Endothelial cell of umbilical vein (primary cell): ENCODE results near the gene ST6GALNAC2. TPM values are rescaled to one million over a fixed set of nuclear protein-coding genes. Genes with fewer than 3 reads are reported as not detected.

ENCODE experiments used
- BruUV-seq: library from RNA; stranded (reverse); fragments of 400-500 nt; replicated peaks from 2 replicates; lab custom pipeline; 2021; lab: Mats Ljungman, UMichigan
- CTCF ChIA-PET: fragments of 300-600, 350-600 bp; sonication (Branson Sonifier 250); formaldehyde crosslinking; loops from one replicate; lab custom pipeline; 2021; ENCODE audit warnings: antibody characterized with exemption, inconsistent platforms; lab: Charles Lee
- POLR2A ChIA-PET: fragments of 300-600, 350-600 bp; sonication (Branson Sonifier 250); formaldehyde crosslinking; loops from one replicate; lab custom pipeline; 2021; ENCODE audit warnings: antibody characterized with exemption, inconsistent platforms; lab: Charles Lee
- DNase-seq: peaks from one replicate; pipeline ENCODE4 v3.0.0-alpha.2; 2011; ENCODE audit warnings: low read depth, low spot score
- FAIRE-seq: peaks from 2 replicates; lab custom pipeline; 2011; peaks lifted over from hg19 to GRCh38; lab: Jason Lieb, UNC
- H2AFZ ChIP-seq: 2 replicates; pipeline ENCODE4 v1.6.0; 2012; ENCODE audit warnings: low read depth, low read length, control low read depth, inconsistent platforms
- H3K27ac ChIP-seq: 2 replicates; pipeline ENCODE4 v1.5.1; 2011; ENCODE audit warnings: low read depth, mild to moderate bottlenecking, control low read depth, low read length, moderate library complexity; ENCODE audit not compliant: insufficient read depth
- H3K27me3 ChIP-seq, 2 experiments: 2 replicates each; pipeline versions ENCODE4 v1.6.0 to v1.6.1; 2011; ENCODE audit warnings: low read length in 2 of 2, mixed read lengths in 1 of 2; ENCODE audit not compliant: control insufficient read depth in 2 of 2, insufficient read depth in 2 of 2
- H3K36me3 ChIP-seq, 2 experiments: 2 replicates in 1 of 2; 3 replicates in 1 of 2; pipeline ENCODE4 v1.5.1; 2011; ENCODE audit warnings: low read length in 2 of 2, mild to moderate bottlenecking in 1 of 2, moderate library complexity in 1 of 2; ENCODE audit not compliant: control insufficient read depth in 2 of 2, insufficient read depth in 2 of 2; ENCODE audit errors: extremely low read depth in 1 of 2
- H3K4me1 ChIP-seq: 3 replicates; pipeline ENCODE4 v1.5.1; 2011; ENCODE audit warnings: mild to moderate bottlenecking, low read length; ENCODE audit not compliant: control insufficient read depth, insufficient read depth; ENCODE audit errors: extremely low read depth
- H3K4me2 ChIP-seq: 2 replicates; pipeline ENCODE4 v1.6.1; 2011; ENCODE audit warnings: low read length, control low read depth, mixed read lengths; ENCODE audit not compliant: insufficient read depth
- H3K4me3 ChIP-seq, 3 experiments: fragments of 200-600 bp in 1 of 3; sonication (generic), shearing (Covaris generic) in 1 of 3; replicated peaks in 1 of 3; 2 replicates each; pipeline ENCODE4 v1.5.1; 2011 to 2016; ENCODE audit warnings: control low read depth in 3 of 3, low read length in 3 of 3, mild to moderate bottlenecking in 2 of 3, inconsistent platforms in 1 of 3, low read depth in 1 of 3, moderate library complexity in 1 of 3; ENCODE audit not compliant: insufficient read depth in 1 of 3
- H3K79me2 ChIP-seq: 2 replicates; pipeline ENCODE4 v1.6.0; 2012; ENCODE audit warnings: low read length, inconsistent platforms; ENCODE audit not compliant: control insufficient read depth, insufficient read depth
- H3K9ac ChIP-seq: replicated peaks from 2 replicates; pipeline ENCODE3; 2011; ENCODE audit warnings: low read length, control low read depth; ENCODE audit not compliant: insufficient read depth; ENCODE audit errors: extremely low read depth
- H3K9me1 ChIP-seq: replicated peaks from 3 replicates; pipeline ENCODE4 v1.6.0; 2011; ENCODE audit warnings: mild to moderate bottlenecking, low read length; ENCODE audit not compliant: control insufficient read depth, insufficient read depth; ENCODE audit errors: extremely low read depth
- H3K9me3 ChIP-seq: replicated peaks from 2 replicates; pipeline ENCODE4 v1.5.1; 2012; ENCODE audit warnings: low read length, inconsistent platforms; ENCODE audit not compliant: control insufficient read depth, insufficient read depth
- H4K20me1 ChIP-seq: replicated peaks from 2 replicates; pipeline ENCODE3; 2011; ENCODE audit warnings: mild to moderate bottlenecking, low read length; ENCODE audit not compliant: control insufficient read depth, insufficient read depth; ENCODE audit errors: extremely low read depth
- CTCF ChIP-seq, 2 donors: IDR thresholded peaks; 1 replicate in 1 of 2; 2 replicates in 1 of 2; pipeline ENCODE4 v1.5.1; 2011; ENCODE audit warnings: low read length in 2 of 2, mild to moderate bottlenecking in 2 of 2, moderate library complexity in 2 of 2, control low read depth in 1 of 2, inconsistent platforms in 1 of 2, low read depth in 1 of 2; ENCODE audit not compliant: insufficient read depth in 1 of 2; ENCODE audit errors: extremely low read depth in 1 of 2
- EZH2 ChIP-seq: IDR thresholded peaks from 2 replicates; pipeline ENCODE4 v1.6.1; 2012; ENCODE audit warnings: borderline replicate concordance, low read depth, mild to moderate bottlenecking, moderate library complexity, low read length, inconsistent platforms; ENCODE audit not compliant: severe bottlenecking
- FOS ChIP-seq: IDR thresholded peaks from 2 replicates; pipeline ENCODE4 v1.6.1; 2011; ENCODE audit warnings: mild to moderate bottlenecking, low read length, moderate library complexity, borderline replicate concordance; ENCODE audit not compliant: insufficient read depth
- GATA2 ChIP-seq: IDR thresholded peaks from 2 replicates; pipeline ENCODE4 v1.7.0; 2011; ENCODE audit warnings: low read depth, mild to moderate bottlenecking, moderate library complexity, mixed read lengths, low read length; ENCODE audit not compliant: insufficient read length, insufficient read depth
- JUN ChIP-seq: IDR thresholded peaks from 2 replicates; pipeline ENCODE4 v1.6.1; 2011; ENCODE audit warnings: borderline replicate concordance, low read depth; ENCODE audit not compliant: insufficient read length, insufficient read depth
- MYC ChIP-seq: IDR thresholded peaks from one replicate; pipeline ENCODE4 v1.6.1; 2011; ENCODE audit warnings: mild to moderate bottlenecking, low read depth, low read length
- POLR2A ChIP-seq: IDR thresholded peaks from 2 replicates; pipeline ENCODE4 v1.6.1; 2012; ENCODE audit warnings: low read depth, mild to moderate bottlenecking, control low read depth, low read length
- POLR2AphosphoS5 ChIP-seq: IDR thresholded peaks from 2 replicates; pipeline ENCODE4 v1.6.1; 2012; ENCODE audit warnings: low read depth, mild to moderate bottlenecking, control low read depth, low read length, moderate library complexity; ENCODE audit not compliant: insufficient read depth
- dilution Hi-C: fragments of 300-500 bp; cut with MboI; formaldehyde crosslinking; loops from one replicate; pipeline ENCODE4 v1.15.0; 2019; ENCODE audit warnings: low sequenced_read_pairs; ENCODE audit not compliant: extremely low pct_ligation_motif_present
- intact Hi-C: fragments of 100-400 bp; cut with micrococcal nuclease; formaldehyde crosslinking; loops from one replicate; pipeline ENCODE4 v1.10.0; 2022
- polyA plus RNA-seq, 4 experiments: library from polyadenylated mRNA; depleted of rRNA in 3 of 4; stranded (reverse) in 3 of 4; unstranded in 1 of 4; fragments of >200 nt; gene quantifications; 2 replicates each; pipeline versions ENCODE4 v1.2.1 to v1.2.3, GENCODE V29; 2011 to 2012; ENCODE audit warnings: missing spikeins in 1 of 4
- total RNA-seq: library from RNA; stranded (reverse); gene quantifications from 2 replicates; pipeline ENCODE4 v1.2.3, GENCODE V29; 2021
- TF ChIP-seq, protein P1 (sequence below): IDR thresholded peaks from 2 replicates; pipeline ENCODE4 v1.6.1; 2011; ENCODE audit not compliant: insufficient read depth, insufficient read length

The ST6GALNAC2 gene
- total and polyA plus RNA-seq, 2 donors (not counting 3 experiments of a cell fraction or from before 2014, with no cell fraction given) = 0.59 to 1.7 TPM

GRCh38 chr17:76617838-76618237 lies 32.2 kb upstream of the ST6GALNAC2 start:
- FAIRE-seq (no peak), DNase-seq (no peak)
- Histone ChIP-seq H3K9me1 (no peaks in the 10 kb centered on the region), H3K9ac (no peak overlapping the region), H3K79me2 (no peaks in the 10 kb centered on the region), H3K4me2 (no peak overlapping the region), H4K20me1 (no peaks in the 10 kb centered on the region), H3K27me3 (no peaks in the 10 kb centered on the region), H3K4me1 (no peaks in the 10 kb centered on the region), H3K9me3 (no peaks in the 10 kb centered on the region), H3K36me3 (no peaks in the 10 kb centered on the region), H3K27ac (no peak overlapping the region), H2AFZ (no peak overlapping the region), H3K4me3 (no peak overlapping the region)
- ChIA-PET CTCF (interaction anchor here (0.8 to 1.3 kb wide), 3 partner anchors 61 to 89 kb away, joined by 3 read pairs; no protein-coding TSS in a partner anchor), POLR2A (no interaction called here)
- dilution Hi-C loops = no loop called here
- no TSS peak for BruUV-seq
- intact Hi-C loops = no loop called here
- no peak for TF ChIP-seq POLR2A
- TF ChIP-seq EZH2 = no peak
- TF ChIP-seq FOS = no peak
- TF ChIP-seq MYC = no peak
- no peak for TF ChIP-seq GATA2
- no peak for TF ChIP-seq POLR2AphosphoS5
- no peak for TF ChIP-seq JUN
- TF ChIP-seq CTCF (IDR thresholded peaks at IDR 0.05; ENCODE audit: extremely low read depth in 1 of 2, insufficient read depth in 1 of 2, low read depth in 1 of 2, low read length in 2 of 2) = no peak
- TF ChIP-seq, protein P1, sequence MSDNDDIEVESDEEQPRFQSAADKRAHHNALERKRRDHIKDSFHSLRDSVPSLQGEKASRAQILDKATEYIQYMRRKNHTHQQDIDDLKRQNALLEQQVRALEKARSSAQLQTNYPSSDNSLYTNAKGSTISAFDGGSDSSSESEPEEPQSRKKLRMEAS = no peak
